Activated T-helper 1 cell treated with anti-CD3 and anti-CD28 coated beads, Interleukin-2, amount 50 U/mL, for 16 hours (primary cell): ENCODE data around the gene CD69.

ENCODE experiments used
- DNase-seq, 2 donors: peaks; one replicate each; pipeline ENCODE4 v3.0.0-alpha.2; 2020; ENCODE audit warnings: low read depth in 1 of 2, low spot score in 1 of 2

Gene CD69

GRCh38 chr12:9782547-9783382 is 22.1 kb upstream of the CD69 start:
- no peak for DNase-seq

- no peak for DNase-seq
Observed at GRCh38 chr12:9781360-9781759, 20.7 kb upstream of the CD69 start.

GRCh38 chr12:9779209-9779608 is 18.5 kb upstream of the CD69 start:
- no peak for DNase-seq

DNA sequence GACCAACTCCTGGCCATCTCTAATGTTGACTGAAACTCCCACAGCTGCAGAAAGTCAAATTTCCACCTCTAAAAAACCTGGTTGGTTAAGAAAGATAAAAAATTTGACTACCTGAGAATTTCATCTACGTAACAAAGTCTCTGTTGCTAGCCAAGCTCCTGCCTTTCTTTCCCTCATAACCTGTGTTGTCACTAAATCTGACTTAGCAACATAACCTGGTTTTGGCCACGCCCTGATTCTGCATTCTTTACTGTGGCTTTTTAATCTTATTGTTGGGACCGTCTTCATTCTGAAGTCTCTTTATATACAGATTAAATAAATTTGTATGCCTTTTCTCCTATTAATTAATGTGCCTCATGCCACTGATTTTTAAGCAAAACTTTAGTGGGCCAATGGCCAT is 16.1 kb upstream of the CD69 start:
- no peak for DNase-seq

DNA sequence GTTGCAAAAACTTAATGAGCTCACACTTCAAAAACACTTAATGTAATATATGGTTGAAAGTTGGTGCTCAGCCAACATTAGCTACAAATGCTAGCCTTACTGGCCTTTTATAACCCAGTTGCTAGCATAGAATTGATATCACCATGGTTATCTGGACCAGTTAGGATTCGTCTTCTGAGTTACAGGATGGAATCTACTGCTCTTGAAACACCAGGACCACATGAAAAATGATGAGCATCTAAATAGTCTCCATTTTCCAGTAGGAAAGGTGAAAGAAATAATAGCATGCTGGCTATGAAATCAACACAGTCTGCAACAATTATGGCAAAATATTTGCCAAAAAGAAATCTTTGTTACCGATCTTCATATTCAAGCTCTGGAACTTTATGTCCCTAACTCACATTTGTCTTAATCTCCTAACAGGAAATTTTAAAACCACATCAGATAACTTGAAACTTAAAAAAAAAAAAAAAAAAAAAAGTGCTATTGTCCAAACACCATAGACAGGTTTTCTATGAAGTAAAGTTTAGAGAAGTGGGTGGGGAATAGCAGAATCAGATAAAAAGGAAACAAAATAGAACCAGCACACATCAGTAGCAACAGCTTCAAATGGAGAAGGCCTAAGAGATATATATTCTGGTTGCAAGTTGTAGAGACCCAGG is 12.6 kb upstream of the CD69 start:
- DNase-seq, result no peak

- no peak for DNase-seq
Observed at GRCh38 chr12:9763025-9763424, 2.3 kb upstream of the CD69 start.

GRCh38 chr12:9762369-9762768 is 1.7 kb upstream of the CD69 start:
- no peak for DNase-seq

- no peak for DNase-seq
Observed at GRCh38 chr12:9761419-9761781, 699 bp upstream of the CD69 start.

- DNase-seq, result no peak
Observed at GRCh38 chr12:9760120-9760519, 581 bp downstream of the CD69 start.

DNA sequence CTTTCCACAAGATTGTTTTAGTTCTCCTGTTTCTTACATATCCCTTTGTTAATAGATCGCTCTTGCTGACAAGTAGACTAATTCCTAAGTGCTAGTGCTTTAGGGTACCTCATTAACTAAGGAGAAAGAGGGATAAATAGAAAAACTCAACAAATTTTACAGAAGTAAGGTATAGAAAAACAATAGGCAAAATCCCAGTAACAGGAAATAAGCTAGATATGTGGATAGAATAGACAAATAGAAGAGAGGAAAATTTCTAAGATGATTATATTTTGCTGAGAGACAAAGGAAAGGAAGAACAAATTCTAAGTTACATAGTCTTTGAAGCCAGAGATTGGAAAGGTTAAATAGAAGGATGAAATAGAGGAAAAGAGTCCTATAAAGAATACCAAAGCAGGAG is 1.0 kb downstream of the CD69 start:
- DNase-seq, result no peak

DNA sequence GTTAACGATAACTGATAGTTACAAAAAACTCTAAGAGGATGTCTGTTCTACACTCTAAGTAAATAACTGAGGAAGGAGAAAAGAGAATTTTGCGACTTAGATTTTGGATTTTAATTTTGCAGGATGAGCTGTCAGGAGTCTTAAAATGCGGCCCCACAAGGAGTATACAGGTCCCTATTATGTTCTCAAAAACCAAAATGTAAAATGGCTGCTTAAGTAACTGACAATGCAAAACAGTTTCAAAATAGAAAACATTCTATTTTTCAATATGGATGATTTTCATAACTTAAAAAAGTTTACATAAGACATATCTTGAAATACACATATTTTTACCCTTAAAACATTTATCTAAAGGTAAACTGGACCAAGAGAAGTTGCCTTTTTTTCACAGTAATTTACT is 2.6 kb downstream of the CD69 start:
- DNase-seq, result no peak

GRCh38 chr12:9757433-9758025 is 3.2 kb downstream of the CD69 start:
- no peak for DNase-seq

DNA sequence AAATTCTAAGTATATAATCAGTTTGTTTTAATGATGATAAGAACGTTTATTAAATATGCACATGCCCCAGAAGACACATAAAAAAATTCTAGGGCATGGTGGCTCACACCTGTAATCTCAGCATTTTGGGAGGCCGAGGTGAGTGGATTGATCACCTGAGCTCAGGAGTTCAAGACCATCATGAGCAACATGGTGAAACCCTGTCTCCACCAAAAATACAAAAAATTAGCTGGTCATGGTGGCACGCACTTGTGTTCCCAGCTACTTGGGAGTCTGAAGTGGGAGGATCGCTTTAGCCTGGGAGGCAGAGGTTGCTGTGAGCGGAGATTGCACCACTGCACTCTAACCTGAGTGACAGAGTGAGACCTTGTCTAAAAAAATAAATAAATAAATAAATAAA is 4.0 kb downstream of the CD69 start:
- no peak for DNase-seq

DNA sequence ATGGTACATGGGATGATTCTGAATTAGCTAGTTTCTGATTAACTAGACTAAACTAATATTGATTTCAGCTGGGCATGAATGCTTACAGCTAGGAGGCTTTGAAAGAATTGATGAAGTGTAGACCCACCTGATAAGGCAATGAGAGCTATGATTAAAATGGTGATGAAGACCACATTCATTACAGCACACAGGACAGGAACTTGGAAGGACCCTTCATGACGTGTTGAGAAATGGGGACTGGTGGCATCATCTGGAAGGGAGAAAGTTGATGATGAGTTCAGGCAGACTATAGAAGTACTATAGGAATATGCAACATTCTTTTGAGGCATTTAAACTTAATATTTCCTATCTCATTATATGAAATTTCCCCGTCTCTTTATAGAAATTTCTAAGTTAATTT is 4.5 kb downstream of the CD69 start:
- DNase-seq, result no peak

- no peak for DNase-seq
Observed at GRCh38 chr12:9755567-9755966, 5.1 kb downstream of the CD69 start.

- no peak for DNase-seq
Observed at GRCh38 chr12:9755035-9755434, 5.7 kb downstream of the CD69 start.

DNA sequence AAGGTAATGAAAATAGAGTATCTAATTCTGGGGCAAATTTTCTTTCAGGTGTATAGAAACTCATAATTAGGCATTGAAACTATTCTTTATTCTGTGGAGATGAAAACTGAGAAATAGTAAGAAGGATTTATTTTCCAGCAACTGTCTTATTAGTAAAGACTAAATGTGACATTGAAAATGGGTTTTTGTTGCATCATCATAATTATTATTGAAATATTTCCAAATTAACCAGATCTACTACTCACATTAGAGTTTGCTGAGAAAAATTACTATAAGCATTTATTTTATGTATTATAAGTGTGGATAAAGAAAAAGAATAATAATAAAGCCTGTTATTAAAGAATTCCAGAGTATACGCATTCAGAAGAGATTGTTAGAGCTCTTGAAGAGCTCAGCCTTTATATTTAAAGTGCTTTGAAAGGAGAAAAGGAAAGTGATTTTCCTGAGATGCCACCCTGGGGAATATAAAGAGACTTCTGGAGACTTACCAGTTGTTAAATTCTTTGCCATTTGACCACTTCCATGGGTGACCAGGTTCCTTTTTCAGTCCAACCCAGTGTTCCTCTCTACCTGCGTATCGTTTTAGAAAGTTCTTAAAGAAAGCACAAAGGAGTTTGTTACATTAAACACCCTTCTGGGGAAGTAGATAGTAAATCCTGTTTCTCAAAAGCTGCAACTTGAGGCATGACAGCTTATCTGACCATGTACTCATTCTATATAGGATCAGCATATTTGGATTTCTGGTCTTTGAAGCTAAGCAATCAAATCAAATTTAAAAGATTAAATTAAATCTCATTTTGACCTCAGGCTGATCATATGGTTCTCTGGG is 6.4 kb downstream of the CD69 start:
- DNase-seq, result no peak

DNA sequence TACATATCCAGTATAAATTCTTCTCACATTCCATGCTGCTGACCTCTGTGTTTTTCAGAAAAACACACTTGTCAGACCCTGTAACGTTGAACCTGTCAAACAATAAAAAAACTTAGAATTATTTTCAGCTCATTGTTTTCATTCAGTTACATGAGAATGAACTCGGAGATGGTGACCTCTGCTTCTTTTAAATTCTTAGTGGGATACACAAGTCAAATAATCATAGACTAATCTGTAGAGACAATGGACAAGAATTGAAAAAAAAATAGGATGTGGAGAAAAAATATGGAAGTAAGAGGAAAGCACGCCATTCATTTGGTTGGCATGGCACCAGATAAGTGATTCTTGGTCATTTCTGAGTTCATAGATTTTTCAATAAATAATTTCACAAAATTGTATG is 7.2 kb downstream of the CD69 start:
- DNase-seq, result no peak

GRCh38 chr12:9753073-9753472 is 7.6 kb downstream of the CD69 start:
- no peak for DNase-seq

GRCh38 chr12:9752145-9752933 is 8.4 kb downstream of the CD69 start:
- no peak for DNase-seq
